SK-N-MC (cell line): ENCODE results near the gene MOB3B.

ENCODE experiments used
- DNase-seq: peaks from one replicate; pipeline ENCODE4 v3.0.0-alpha.2; 2011; ENCODE audit warnings: low read depth, low spot score
- H3K27ac ChIP-seq: fragments of 200-600 bp; sonication (generic); 2 replicates; pipeline ENCODE4 v1.5.1; 2016; ENCODE audit warnings: mixed run types
- H3K36me3 ChIP-seq: fragments of 200-600 bp; sonication (generic); 2 replicates; pipeline ENCODE4 v1.6.1; 2017; ENCODE audit warnings: antibody characterized with exemption, low read length, mixed read lengths; ENCODE audit not compliant: insufficient read depth
- H3K4me3 ChIP-seq: fragments of 200-600 bp; sonication (generic); 2 replicates; pipeline ENCODE4 v1.5.1; 2016
- H3K9ac ChIP-seq: fragments of 200-600 bp; sonication (generic); 2 replicates; pipeline ENCODE4 v1.8.0; 2017; ENCODE audit warnings: mixed run types, mixed read lengths; ENCODE audit not compliant: insufficient read length
- H3K9me3 ChIP-seq: fragments of 200-600 bp; sonication (generic); 2 replicates; pipeline ENCODE4 v1.6.1; 2017; ENCODE audit warnings: low read depth, mild to moderate bottlenecking, antibody characterized with exemption, low read length, moderate library complexity, mixed read lengths
- EZH2 ChIP-seq: fragments of 200-600 bp; sonication (generic); IDR thresholded peaks from one replicate; pipeline ENCODE4 v1.6.1; 2017; ENCODE audit warnings: antibody characterized with exemption
- FOXP2 ChIP-seq: optimal IDR thresholded peaks from 2 replicates; pipeline ENCODE3; 2011; ENCODE audit warnings: mild to moderate bottlenecking, moderate library complexity; ENCODE audit not compliant: insufficient read depth; ENCODE audit errors: extremely low read length, control extremely low read depth
- POLR2AphosphoS5 ChIP-seq: IDR thresholded peaks from 2 replicates; pipeline ENCODE4 v1.6.1; 2012; ENCODE audit warnings: mild to moderate bottlenecking, low read depth, low read length, borderline replicate concordance

Gene MOB3B

GRCh38 chr9:27565696-27566095, 36.1 kb upstream of the MOB3B start:
- Histone ChIP-seq H3K36me3 (peaks cover 5% of the 10 kb centered on the region; the same call in 1 of the 2 replicates), H3K9ac (no peak overlapping the region), H3K9me3 (no peaks in the 10 kb centered on the region), H3K4me3 (no peak overlapping the region), H3K27ac (no peak overlapping the region)
- DNase-seq = no peak
- no peak for TF ChIP-seq POLR2AphosphoS5
- TF ChIP-seq EZH2 = no peak
- no peak for TF ChIP-seq FOXP2

- no peak overlapping the region for H3K9ac ChIP-seq
- no peaks in the 10 kb centered on the region for H3K9me3 ChIP-seq
- TF ChIP-seq EZH2 (no peak), POLR2AphosphoS5 (no peak), FOXP2 (no peak)
- DNase-seq = no peak
- H3K27ac ChIP-seq = no peak overlapping the region
- H3K36me3 ChIP-seq = peaks cover 5% of the 10 kb centered on the region; the same call in 1 of the 2 replicates
- H3K4me3 ChIP-seq = no peak overlapping the region
Measured at GRCh38 chr9:27564670-27565069, 35.1 kb upstream of the MOB3B start.

- no peak for DNase-seq
- no peak overlapping the region for H3K4me3 ChIP-seq
- H3K9ac ChIP-seq = no peak overlapping the region
- no peak overlapping the region for H3K27ac ChIP-seq
- H3K36me3 ChIP-seq = peaks cover 5% of the 10 kb centered on the region; the same call in 1 of the 2 replicates
- TF ChIP-seq FOXP2 (no peak), EZH2 (no peak), POLR2AphosphoS5 (no peak)
- no peaks in the 10 kb centered on the region for H3K9me3 ChIP-seq
Measured at GRCh38 chr9:27563738-27564430, 34.3 kb upstream of the MOB3B start.

- peaks cover 5% of the 10 kb centered on the region; the same call in 1 of the 2 replicates for H3K36me3 ChIP-seq
- no peak for DNase-seq
- H3K4me3 ChIP-seq = no peak overlapping the region
- TF ChIP-seq EZH2 = no peak
- no peak for TF ChIP-seq POLR2AphosphoS5
- TF ChIP-seq FOXP2 = no peak
- no peaks in the 10 kb centered on the region for H3K9me3 ChIP-seq
- no peak overlapping the region for H3K9ac ChIP-seq
- no peak overlapping the region for H3K27ac ChIP-seq
Measured at GRCh38 chr9:27561685-27562084, 32.1 kb upstream of the MOB3B start.

- TF ChIP-seq FOXP2 (no peak), EZH2 (no peak), POLR2AphosphoS5 (no peak)
- H3K36me3 ChIP-seq = peaks cover 8% of the 10 kb centered on the region; the same call in 1 of the 2 replicates
- no peak overlapping the region for H3K27ac ChIP-seq
- H3K9ac ChIP-seq = no peak overlapping the region
- no peaks in the 10 kb centered on the region for H3K9me3 ChIP-seq
- no peak overlapping the region for H3K4me3 ChIP-seq
- DNase-seq = no peak
Measured at GRCh38 chr9:27560457-27560856, 30.8 kb upstream of the MOB3B start.

- Histone ChIP-seq H3K9me3 (no peaks in the 10 kb centered on the region), H3K36me3 (peaks cover 8% of the 10 kb centered on the region; the same call in 1 of the 2 replicates), H3K9ac (no peak overlapping the region), H3K4me3 (no peak overlapping the region), H3K27ac (no peak overlapping the region)
- no peak for DNase-seq
- no peak for TF ChIP-seq FOXP2
- no peak for TF ChIP-seq EZH2
- no peak for TF ChIP-seq POLR2AphosphoS5
Measured at GRCh38 chr9:27558307-27558706, 28.7 kb upstream of the MOB3B start.

GRCh38 chr9:27556470-27556869, 26.9 kb upstream of the MOB3B start:
- no peak for DNase-seq
- no peak overlapping the region for H3K27ac ChIP-seq
- TF ChIP-seq POLR2AphosphoS5 = no peak
- no peak for TF ChIP-seq EZH2
- no peak for TF ChIP-seq FOXP2
- no peak overlapping the region for H3K9ac ChIP-seq
- H3K9me3 ChIP-seq = no peaks in the 10 kb centered on the region
- H3K4me3 ChIP-seq = no peak overlapping the region
- peaks cover 8% of the 10 kb centered on the region; the same call in 1 of the 2 replicates for H3K36me3 ChIP-seq

GRCh38 chr9:27554712-27555111, 25.1 kb upstream of the MOB3B start:
- H3K27ac ChIP-seq = no peak overlapping the region
- DNase-seq = no peak
- no peak overlapping the region for H3K9ac ChIP-seq
- no peak overlapping the region for H3K4me3 ChIP-seq
- TF ChIP-seq EZH2 (no peak), FOXP2 (no peak), POLR2AphosphoS5 (no peak)
- H3K9me3 ChIP-seq = no peaks in the 10 kb centered on the region
- H3K36me3 ChIP-seq = peaks cover 8% of the 10 kb centered on the region; the same call in 1 of the 2 replicates
